Natural killer cell (primary cell): ENCODE results near the gene KCTD19. TPM values are rescaled to one million over a fixed set of nuclear protein-coding genes. Genes with fewer than 3 reads are reported as not detected.

Experiments
- ATAC-seq, 3 donors: fragments of 150-1000 bp in 2 of 3; fragments of 200-7000 bp in 1 of 3; cut with Tn5 transposase; 1 replicate in 1 of 3; 2 replicates in 2 of 3; pipeline ENCODE4 v1.10.0; 2021; ENCODE audit warnings: mild to moderate bottlenecking in 2 of 3, moderate library complexity in 2 of 3
- DNase-seq, 2 donors: peaks; one replicate each; pipeline versions ENCODE4 v3.0.0 to v3.0.0-alpha.2; 2013 to 2021; ENCODE audit warnings: mixed read lengths in 1 of 2
- H3K27ac ChIP-seq: one replicate; pipeline ENCODE4 v1.5.1; 2013; ENCODE audit warnings: mild to moderate bottlenecking, low read length
- H3K27me3 ChIP-seq: one replicate; pipeline ENCODE4 v1.6.1; 2013; ENCODE audit warnings: low read length; ENCODE audit not compliant: control insufficient read depth, insufficient read depth
- H3K36me3 ChIP-seq: one replicate; pipeline ENCODE4 v1.6.1; 2013; ENCODE audit warnings: low read length; ENCODE audit not compliant: control insufficient read depth, insufficient read depth
- H3K4me1 ChIP-seq: one replicate; pipeline ENCODE4 v1.6.1; 2013; ENCODE audit warnings: low read length; ENCODE audit not compliant: control insufficient read depth, insufficient read depth
- H3K4me3 ChIP-seq: one replicate; pipeline ENCODE4 v1.5.1; 2013; ENCODE audit warnings: low read length
- H3K9me3 ChIP-seq: one replicate; pipeline ENCODE4 v1.6.1; 2013; ENCODE audit warnings: low read length; ENCODE audit not compliant: control insufficient read depth, insufficient read depth
- H3K27ac Mint-ChIP-seq, 2 donors: one replicate each; pipeline ENCODE4 v1.8.0; 2022; ENCODE audit warnings: mild to moderate bottlenecking in 2 of 2, mixed read lengths in 2 of 2, moderate library complexity in 1 of 2
- H3K27me3 Mint-ChIP-seq, 2 donors: one replicate each; pipeline ENCODE4 v1.8.0; 2022; ENCODE audit warnings: low read depth in 2 of 2, mixed read lengths in 2 of 2
- H3K36me3 Mint-ChIP-seq: one replicate; pipeline ENCODE4 v1.8.0; 2022; ENCODE audit warnings: mixed read lengths
- H3K4me1 Mint-ChIP-seq, 2 donors: one replicate each; pipeline ENCODE4 v1.8.0; 2022; ENCODE audit warnings: mixed read lengths in 2 of 2
- H3K4me3 Mint-ChIP-seq: one replicate; pipeline ENCODE4 v1.8.0; 2022; ENCODE audit warnings: mild to moderate bottlenecking, moderate library complexity, mixed read lengths
- H3K9me3 Mint-ChIP-seq, 2 donors: one replicate each; pipeline ENCODE4 v1.8.0; 2022; ENCODE audit warnings: mixed read lengths in 2 of 2
- CTCF ChIP-seq: fragments of 200-600 bp; IDR thresholded peaks from one replicate; pipeline ENCODE4 v1.8.0; 2022; ENCODE audit warnings: antibody characterized with exemption
- WGBS: methylation state at CpG from one replicate; pipeline ENCODE4 v1.1.7; 2013; ENCODE audit warnings: missing lambda C conversion rate; ENCODE audit not compliant: insufficient coverage; 5-methylcytosine and 5-hydroxymethylcytosine counted together
- intact Hi-C: fragments of 100-400 bp; cut with micrococcal nuclease; formaldehyde crosslinking; loops from one replicate; pipeline ENCODE4 v1.14.2; 2022
- total RNA-seq, 4 donors: library from RNA; stranded (reverse); fragments of 120-200 nt in 1 of 4; gene quantifications; one replicate each; pipeline versions ENCODE4 v1.2.3 to v1.2.4, GENCODE V29; 2013 to 2022

Gene KCTD19
- total RNA-seq, 3 donors from 2014 or later (not counting 1 experiment from before 2014, with no cell fraction given) = not detected

GRCh38 chr16:67312719-67313118 lies 13.8 kb downstream of the KCTD19 start:
- H3K36me3 ChIP-seq = no peaks in the 10 kb centered on the region
- intact Hi-C loops = no loop called here
- no peak for DNase-seq
- no peaks in the 10 kb centered on the region for H3K4me1 ChIP-seq
- H3K27me3 ChIP-seq = no peaks in the 10 kb centered on the region
- Mint-ChIP-seq H3K27ac (no peak overlapping the region), H3K9me3 (no peaks in the 10 kb centered on the region), H3K4me3 (no peak overlapping the region), H3K36me3 (no peaks in the 10 kb centered on the region), H3K27me3 (no peaks in the 10 kb centered on the region), H3K4me1 (no peaks in the 10 kb centered on the region)
- no peaks in the 10 kb centered on the region for H3K9me3 ChIP-seq
- H3K4me3 ChIP-seq = no peak overlapping the region
- ATAC-seq = no peak
- no peak for TF ChIP-seq CTCF
- no peak overlapping the region for H3K27ac ChIP-seq

DNA sequence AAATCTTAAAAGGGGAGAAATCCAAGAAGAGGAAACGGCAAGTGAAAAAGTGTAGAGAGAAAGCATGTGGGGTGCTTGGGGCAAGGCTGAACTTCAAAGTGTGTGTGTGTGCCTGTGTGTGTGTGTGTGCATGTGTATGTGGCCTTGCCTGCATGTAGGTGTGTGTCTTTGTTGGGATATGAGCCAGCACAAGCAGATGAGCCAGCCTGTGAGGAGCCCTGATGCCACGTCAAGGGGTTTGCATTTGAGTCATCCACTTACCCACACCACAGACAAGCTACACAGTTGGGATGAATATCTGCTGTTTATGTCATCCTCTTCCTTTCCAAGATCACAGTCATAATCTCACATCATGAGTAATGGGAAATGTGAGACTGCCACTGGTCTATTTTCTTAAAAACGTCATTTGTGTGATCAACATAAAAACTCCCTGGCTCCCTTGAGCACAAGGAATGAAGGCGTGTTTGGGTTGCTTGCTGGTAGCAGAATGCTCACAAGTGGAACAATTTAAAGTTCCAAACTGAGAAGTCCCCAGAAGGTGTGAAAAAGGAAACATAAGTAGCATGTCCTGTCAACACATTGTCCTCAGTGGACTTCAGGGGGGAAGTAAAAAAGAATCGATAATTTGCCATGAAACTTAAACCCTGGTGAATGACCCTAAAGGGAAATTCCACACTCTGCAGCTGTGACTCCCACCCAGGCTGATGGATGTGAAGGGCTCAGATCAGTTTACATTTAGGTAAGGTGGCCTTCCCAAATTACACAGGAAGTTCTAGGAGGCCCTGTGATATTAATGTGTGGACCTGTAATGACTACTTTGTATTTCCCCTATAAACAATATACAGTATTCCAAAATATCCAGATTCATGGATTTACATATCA lies 14.7 kb downstream of the KCTD19 start:
- H3K27ac ChIP-seq = no peak overlapping the region
- Mint-ChIP-seq H3K27me3 (no peaks in the 10 kb centered on the region), H3K9me3 (no peaks in the 10 kb centered on the region), H3K4me3 (no peak overlapping the region), H3K27ac (no peak overlapping the region), H3K4me1 (no peaks in the 10 kb centered on the region), H3K36me3 (no peaks in the 10 kb centered on the region)
- DNase-seq (peak in 1 of 2 donors; percentile 13), ATAC-seq (peak in 1 of 3 donors; percentile 29)
- no peak overlapping the region for H3K4me3 ChIP-seq
- intact Hi-C loops = no loop called here
- no peaks in the 10 kb centered on the region for H3K9me3 ChIP-seq
- 72% methylated on average over 5 of the region's 5 CpGs for WGBS
- no peak for TF ChIP-seq CTCF
- no peaks in the 10 kb centered on the region for H3K36me3 ChIP-seq
- H3K4me1 ChIP-seq = no peaks in the 10 kb centered on the region
- H3K27me3 ChIP-seq = no peaks in the 10 kb centered on the region

DNA sequence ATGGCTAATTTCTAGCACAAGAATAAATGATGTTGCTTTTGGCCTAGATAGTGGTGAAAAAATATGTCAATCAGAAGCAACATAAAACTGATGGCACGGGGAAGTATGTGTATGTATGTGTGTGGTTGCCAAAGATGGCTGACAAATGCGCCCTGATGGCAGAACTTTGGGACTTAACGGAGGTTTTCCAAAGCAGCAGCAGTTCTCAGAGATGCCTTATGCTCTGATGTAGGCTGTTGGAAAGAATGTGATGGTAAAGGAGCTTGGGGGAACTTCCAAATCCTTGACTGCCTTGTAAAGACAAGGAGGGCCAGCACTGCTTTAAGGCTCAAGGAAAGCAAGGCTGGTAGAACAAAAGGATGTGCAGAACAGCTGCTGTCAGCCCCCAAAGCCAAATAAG lies 16.0 kb downstream of the KCTD19 start:
- Mint-ChIP-seq H3K27me3 (no peaks in the 10 kb centered on the region), H3K27ac (no peak overlapping the region), H3K36me3 (no peaks in the 10 kb centered on the region), H3K4me1 (no peaks in the 10 kb centered on the region), H3K9me3 (no peaks in the 10 kb centered on the region), H3K4me3 (no peak overlapping the region)
- no peaks in the 10 kb centered on the region for H3K4me1 ChIP-seq
- WGBS = 96% methylated on average over 3 of the region's 3 CpGs
- no peaks in the 10 kb centered on the region for H3K36me3 ChIP-seq
- no peaks in the 10 kb centered on the region for H3K27me3 ChIP-seq
- no peak overlapping the region for H3K27ac ChIP-seq
- TF ChIP-seq CTCF = no peak
- intact Hi-C loops = no loop called here
- H3K4me3 ChIP-seq = no peak overlapping the region
- no peak for ATAC-seq
- H3K9me3 ChIP-seq = no peaks in the 10 kb centered on the region
- no peak for DNase-seq
